Nephron progenitor cell (in vitro differentiated cells): ENCODE measurements around the gene MAP3K1.

Experiments
- DNase-seq: peaks from one replicate; pipeline ENCODE4 v3.0.0; 2021
- H3K27ac Mint-ChIP-seq: 2 replicates; pipeline ENCODE4 v1.8.0; 2021; ENCODE audit warnings: mild to moderate bottlenecking, moderate library complexity, mixed read lengths
- H3K27me3 Mint-ChIP-seq: 2 replicates; pipeline ENCODE4 v1.8.0; 2021; ENCODE audit warnings: mild to moderate bottlenecking, low read depth, mixed read lengths; ENCODE audit not compliant: poor library complexity
- H3K36me3 Mint-ChIP-seq: 2 replicates; pipeline ENCODE4 v1.8.0; 2021; ENCODE audit warnings: low read depth, mixed read lengths
- H3K4me1 Mint-ChIP-seq: 2 replicates; pipeline ENCODE4 v1.8.0; 2021; ENCODE audit warnings: mixed read lengths
- H3K4me3 Mint-ChIP-seq: 2 replicates; pipeline ENCODE4 v1.8.0; 2021; ENCODE audit warnings: mild to moderate bottlenecking, moderate library complexity, mixed read lengths
- H3K9me3 Mint-ChIP-seq: 2 replicates; pipeline ENCODE4 v1.8.0; 2021; ENCODE audit warnings: mild to moderate bottlenecking, moderate library complexity, mixed read lengths
- CTCF ChIP-seq: fragments of 200-600 bp; sonication (generic); IDR thresholded peaks from 2 replicates; pipeline ENCODE4 v1.5.0; 2021; ENCODE audit warnings: antibody characterized with exemption

Gene MAP3K1

DNA sequence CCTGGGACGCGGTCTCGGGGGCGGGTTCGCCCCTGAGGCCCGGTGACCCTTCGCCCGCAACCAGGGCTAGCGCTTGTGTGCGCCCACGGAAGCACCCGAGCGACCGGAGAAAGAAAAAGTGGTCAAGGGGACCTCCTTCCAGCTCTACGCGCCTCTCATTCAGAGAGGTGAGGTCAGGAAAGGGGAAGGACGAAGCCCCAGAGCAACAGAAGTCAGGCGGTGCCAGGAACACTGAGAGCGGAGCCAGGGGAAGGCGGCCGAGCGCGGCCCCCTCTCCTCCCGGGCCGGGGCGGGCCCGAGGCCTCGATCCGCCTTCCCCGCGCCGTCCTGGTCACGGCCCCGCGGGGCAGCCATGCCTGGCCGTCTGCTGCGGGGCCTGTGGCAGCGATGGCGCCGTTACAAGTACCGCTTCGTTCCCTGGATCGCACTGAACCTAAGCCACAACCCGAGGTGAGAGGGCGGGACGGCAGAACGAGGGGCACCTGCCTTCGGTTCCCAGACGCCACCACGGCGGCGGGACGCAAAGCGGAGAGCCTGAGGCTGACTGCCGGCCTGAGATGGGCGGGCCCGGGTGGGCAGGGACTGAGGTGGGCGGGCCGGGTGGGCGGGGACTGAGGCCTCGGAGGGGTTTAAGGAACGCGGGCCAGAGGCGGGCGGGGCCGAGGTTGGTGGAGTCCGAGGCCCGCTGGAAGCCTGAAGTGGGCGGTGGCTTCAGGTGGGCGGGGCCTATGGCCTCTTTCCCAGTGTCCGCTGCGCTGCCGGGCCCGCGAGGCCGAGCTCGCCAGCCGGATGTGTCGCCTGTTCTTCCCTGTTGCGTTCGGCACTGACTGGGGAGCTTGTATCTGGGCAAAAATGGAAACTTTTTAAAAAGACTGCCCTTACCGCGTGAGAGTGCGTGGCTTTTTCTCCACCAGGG lies 94.2 kb downstream of the MAP3K1 start, which contains the start of gene SETD9:
Gene SETD9, plus strand, starts transcription at position 303 of the 916 bp plus-strand sequence. Its CDS starts 50 bp downstream, at position 353.
- Mint-ChIP-seq H3K27ac (peak within 1 kb of the TSS; percentile 100), H3K36me3 (peaks cover 33% of the 10 kb centered on the region), H3K27me3 (peaks cover 5% of the 10 kb centered on the region), H3K9me3 (peaks cover 24% of the 10 kb centered on the region), H3K4me1 (peaks cover 25% of the 10 kb centered on the region), H3K4me3 (peak within 1 kb of the TSS; percentile 87)
- DNase-seq = peak; percentile 99
- no peak for TF ChIP-seq CTCF

GRCh38 chr5:56910210-56910965 lies 95.0 kb downstream of the MAP3K1 start:
- Mint-ChIP-seq H3K9me3 (peaks cover 21% of the 10 kb centered on the region), H3K4me3 (peak overlapping the region; percentile 87), H3K4me1 (peaks cover 25% of the 10 kb centered on the region), H3K27ac (peak overlapping the region; percentile 99), H3K27me3 (peaks cover 5% of the 10 kb centered on the region), H3K36me3 (peaks cover 38% of the 10 kb centered on the region)
- peak; percentile 45 for DNase-seq
- TF ChIP-seq CTCF = no peak

DNA sequence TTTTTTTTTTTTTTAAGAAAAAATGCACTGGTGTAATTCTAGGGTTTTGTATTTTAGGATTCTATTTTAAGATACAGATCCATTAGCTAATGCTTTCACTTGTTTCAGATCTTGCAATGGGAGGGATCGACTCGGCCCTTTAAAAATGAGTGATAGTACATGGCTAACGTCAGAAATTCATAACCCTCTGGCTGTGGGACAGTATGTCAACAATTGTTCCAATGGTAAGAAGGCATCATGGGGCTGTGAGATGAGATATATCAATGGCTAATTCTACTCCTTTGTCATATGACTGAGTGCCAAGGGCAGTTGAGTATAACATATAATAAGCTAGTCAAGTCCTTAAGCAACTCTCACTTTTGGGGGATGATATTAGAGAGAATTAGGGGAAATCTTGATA lies 98.4 kb downstream of the MAP3K1 start:
- Mint-ChIP-seq H3K9me3 (peaks cover 3% of the 10 kb centered on the region), H3K36me3 (peaks cover 36% of the 10 kb centered on the region)

GRCh38 chr5:56914678-56915077 lies 99.3 kb downstream of the MAP3K1 start:
- Mint-ChIP-seq H3K27me3 (peaks cover 2% of the 10 kb centered on the region), H3K4me3 (no peak overlapping the region), H3K36me3 (peaks cover 36% of the 10 kb centered on the region), H3K9me3 (no peaks in the 10 kb centered on the region), H3K27ac (no peak overlapping the region), H3K4me1 (peaks cover 30% of the 10 kb centered on the region)
- TF ChIP-seq CTCF = no peak
- no peak for DNase-seq

More for the DNA sequence above, 98.4 kb downstream of the MAP3K1 start:
- Mint-ChIP-seq H3K4me1 (peaks cover 35% of the 10 kb centered on the region), H3K27me3 (peaks cover 5% of the 10 kb centered on the region), H3K4me3 (no peak overlapping the region), H3K27ac (no peak overlapping the region)
- no peak for TF ChIP-seq CTCF
- DNase-seq = no peak

- no peak for TF ChIP-seq CTCF
- H3K36me3 Mint-ChIP-seq = peaks cover 42% of the 10 kb centered on the region
- DNase-seq = no peak
These were observed 102.2 kb downstream of the MAP3K1 start for GRCh38 chr5:56917534-56917933.

More at GRCh38 chr5:56917534-56917933, 102.2 kb downstream of the MAP3K1 start:
- no peaks in the 10 kb centered on the region for H3K9me3 Mint-ChIP-seq
- no peaks in the 10 kb centered on the region for H3K27me3 Mint-ChIP-seq
- H3K4me1 Mint-ChIP-seq = peaks cover 16% of the 10 kb centered on the region
- no peak overlapping the region for H3K4me3 Mint-ChIP-seq
- H3K27ac Mint-ChIP-seq = peak overlapping the region; percentile 77
